Right lung (tissue), 5 donors: Measurements from ENCODE around the gene CHCHD6. TPM values are rescaled to one million over a fixed set of nuclear protein-coding genes. Genes with fewer than 3 reads are reported as not detected.

Source experiments
- DNase-seq, 2 donors: peaks; one replicate each; pipeline ENCODE4 v3.0.0-alpha.2; 2013
- polyA plus RNA-seq, 5 donors: library from polyadenylated mRNA; unstranded; fragments of 120-200 nt; gene quantifications; one replicate each; pipeline versions ENCODE4 v1.2.1 to v1.2.3, GENCODE V29; 2013; ENCODE audit warnings: inconsistent platforms in 1 of 5, low replicate concordance in 1 of 5; ENCODE audit not compliant: insufficient read length in 5 of 5, insufficient read depth in 1 of 5

The CHCHD6 gene
- polyA plus RNA-seq, 5 donors = 16.4 to 24.3 (median 20.4) TPM

DNA sequence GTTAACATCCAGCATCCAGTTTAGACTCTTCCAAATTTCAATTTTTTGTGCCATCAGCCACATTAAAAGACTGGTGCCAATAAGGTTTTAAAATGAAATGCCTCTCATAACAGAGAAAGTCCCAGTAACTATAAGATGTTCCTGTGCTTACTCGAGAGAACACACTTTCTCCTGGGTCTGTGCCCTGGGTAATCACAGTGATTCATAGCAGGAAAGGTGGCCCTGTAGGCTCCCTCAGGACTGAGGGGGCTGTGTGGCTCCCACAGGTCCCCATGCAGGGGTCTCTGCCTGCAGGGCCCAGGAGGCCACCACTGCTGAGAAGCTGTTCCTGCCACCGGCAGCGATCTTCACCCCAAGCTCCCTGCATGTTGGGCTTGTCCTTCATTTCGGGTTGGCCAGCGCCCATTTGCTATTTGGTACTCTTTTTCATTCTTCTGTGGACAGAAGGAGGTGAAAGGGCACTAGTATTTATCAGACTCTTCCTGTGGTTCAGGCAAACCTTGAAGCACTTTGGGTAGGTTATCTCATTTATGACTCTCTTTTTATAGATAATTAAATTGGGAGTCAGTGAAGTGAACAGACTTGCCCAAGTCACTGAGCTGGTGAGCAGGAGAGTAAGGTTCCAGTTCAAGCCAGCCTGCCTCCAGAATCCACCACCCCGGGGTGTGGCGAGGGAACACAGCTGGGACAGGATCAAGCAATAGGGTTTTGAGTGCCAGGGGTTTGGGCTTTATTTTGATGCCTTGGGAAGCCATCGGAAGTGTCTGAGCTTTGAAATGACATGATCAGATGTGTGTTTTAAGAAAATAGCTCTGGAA is 234.7 kb downstream of the CHCHD6 start:
- DNase-seq = no peak

- DNase-seq = no peak
Observed at GRCh38 chr3:126939338-126939718, 235.3 kb downstream of the CHCHD6 start.

DNA sequence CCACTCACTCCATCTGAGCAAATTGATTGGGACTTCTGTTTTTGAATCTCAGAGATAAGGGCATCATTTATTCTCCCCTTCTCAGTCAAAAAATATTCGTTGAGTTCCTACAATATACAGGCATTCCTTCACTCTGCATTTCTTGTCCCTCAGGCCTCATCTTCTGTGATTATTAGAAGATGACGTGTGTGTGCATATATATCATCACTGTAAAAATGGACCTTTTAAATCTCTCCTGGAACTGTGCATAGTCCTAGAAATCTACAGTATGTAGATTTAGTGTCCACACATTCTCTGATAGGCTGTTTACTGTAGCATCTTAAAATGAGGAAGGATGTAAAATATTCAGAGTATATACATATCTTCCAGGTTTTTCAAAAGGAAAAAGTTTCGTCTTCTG is 235.7 kb downstream of the CHCHD6 start:
- no peak for DNase-seq

DNA sequence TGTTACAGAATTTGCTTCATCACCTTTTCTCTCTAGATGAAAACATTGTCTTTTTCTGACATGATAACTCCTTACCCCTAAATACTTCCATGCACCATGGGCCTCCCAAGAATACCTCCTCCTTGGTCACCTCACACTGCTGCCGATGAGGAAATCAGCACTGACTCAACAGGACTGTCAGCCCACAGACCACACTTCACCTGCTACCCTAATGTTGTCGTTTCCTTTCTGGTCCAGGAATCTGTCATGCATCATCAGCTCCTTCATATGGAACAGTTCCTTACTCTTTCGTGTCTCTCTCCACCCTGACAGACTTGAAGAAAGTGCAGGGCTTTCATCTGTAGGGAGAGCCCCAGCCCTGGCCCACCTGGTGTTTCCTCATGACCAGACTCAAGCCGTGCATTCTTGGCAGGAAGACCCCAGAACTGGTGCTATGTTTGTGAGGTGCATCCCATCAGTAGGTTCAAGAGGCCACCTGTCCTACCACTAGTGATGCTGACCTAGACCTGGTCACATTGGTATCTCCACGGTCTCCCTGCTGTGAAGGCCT is 237.8 kb downstream of the CHCHD6 start:
- DNase-seq = no peak

DNA sequence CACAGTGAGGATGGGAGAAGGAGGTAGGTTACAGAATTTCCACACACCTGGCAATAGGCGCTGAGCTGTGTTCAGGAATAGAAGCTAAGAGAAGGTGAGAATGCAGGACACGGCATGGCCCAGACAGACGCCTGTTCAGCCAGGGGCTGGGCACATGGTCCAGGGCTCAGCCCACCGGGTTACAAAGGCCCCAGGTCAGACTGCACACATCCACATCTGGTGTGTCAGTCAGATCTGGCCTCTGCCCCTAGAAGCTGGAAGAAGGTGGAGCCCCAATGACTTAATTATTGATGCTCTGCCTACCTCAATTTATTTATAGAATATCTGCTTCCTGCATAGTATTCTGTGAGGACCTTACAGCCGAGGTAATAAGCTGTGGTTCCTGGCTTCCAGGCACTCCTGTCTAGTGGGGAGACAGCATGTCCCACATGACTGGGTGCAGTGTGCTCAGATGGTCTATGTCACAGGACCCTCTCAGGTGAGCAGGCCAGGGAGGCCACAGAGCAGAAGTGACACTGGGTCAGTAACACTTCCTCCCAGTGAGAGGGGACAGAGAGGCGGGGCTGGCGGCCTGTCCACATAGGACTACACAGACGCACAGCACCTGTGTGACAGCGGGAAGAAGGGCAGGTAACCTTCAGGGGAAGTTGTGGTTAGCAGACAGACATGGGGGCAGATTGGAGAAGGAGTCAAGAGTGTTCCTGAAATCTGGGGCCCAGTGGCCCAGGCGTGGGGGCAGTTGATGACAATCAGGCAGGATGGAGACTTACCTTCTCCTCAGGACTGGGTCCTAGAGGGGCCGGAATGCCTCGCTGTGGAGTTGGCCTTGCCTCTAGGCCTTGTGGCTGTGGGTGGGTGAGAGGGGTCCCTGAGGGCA is 240.3 kb downstream of the CHCHD6 start:
- DNase-seq = no peak

GRCh38 chr3:126945171-126945721 is 241.2 kb downstream of the CHCHD6 start:
- no peak for DNase-seq

DNA sequence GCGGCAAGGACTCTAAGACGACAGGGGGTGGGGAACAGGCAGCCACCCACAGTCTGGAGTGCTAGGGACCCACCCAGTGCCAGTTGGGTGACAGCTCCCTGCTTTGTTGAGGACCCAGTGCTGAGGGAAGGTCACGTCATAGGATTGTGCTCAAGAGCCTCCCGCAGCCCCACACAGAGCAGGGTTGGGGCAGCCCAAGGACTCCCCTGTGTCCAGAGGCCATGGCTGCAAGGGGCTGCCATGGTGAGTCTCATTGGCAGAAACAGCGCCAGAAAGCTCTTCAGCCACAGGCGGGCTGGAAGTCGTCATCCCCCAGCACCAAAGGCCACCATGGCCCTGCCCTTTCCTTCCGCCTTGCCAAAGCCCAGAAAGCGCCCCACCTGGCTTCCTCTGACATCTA is 241.9 kb downstream of the CHCHD6 start:
- no peak for DNase-seq

GRCh38 chr3:126946405-126946804 is 242.4 kb downstream of the CHCHD6 start:
- no peak for DNase-seq

DNA sequence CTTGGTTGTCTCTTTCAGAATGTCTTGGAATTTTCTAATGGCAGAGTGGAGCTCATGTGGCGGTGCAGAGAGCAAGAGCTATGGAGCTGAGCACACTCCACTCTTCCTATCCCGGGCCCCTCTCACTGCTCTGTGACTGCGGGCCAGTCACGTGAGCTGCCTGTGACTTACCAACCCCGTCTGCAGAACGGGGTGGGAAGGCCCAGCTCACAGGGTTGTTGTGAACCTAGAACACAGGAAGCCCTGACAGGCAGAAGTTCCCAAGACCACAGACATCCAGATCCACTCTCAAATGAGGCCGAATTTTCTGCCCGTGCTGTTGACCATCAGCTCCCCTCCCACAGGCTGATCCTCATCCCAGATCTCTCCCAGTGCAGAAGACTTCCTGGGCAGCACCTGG is 243.4 kb downstream of the CHCHD6 start:
- DNase-seq = no peak

DNA sequence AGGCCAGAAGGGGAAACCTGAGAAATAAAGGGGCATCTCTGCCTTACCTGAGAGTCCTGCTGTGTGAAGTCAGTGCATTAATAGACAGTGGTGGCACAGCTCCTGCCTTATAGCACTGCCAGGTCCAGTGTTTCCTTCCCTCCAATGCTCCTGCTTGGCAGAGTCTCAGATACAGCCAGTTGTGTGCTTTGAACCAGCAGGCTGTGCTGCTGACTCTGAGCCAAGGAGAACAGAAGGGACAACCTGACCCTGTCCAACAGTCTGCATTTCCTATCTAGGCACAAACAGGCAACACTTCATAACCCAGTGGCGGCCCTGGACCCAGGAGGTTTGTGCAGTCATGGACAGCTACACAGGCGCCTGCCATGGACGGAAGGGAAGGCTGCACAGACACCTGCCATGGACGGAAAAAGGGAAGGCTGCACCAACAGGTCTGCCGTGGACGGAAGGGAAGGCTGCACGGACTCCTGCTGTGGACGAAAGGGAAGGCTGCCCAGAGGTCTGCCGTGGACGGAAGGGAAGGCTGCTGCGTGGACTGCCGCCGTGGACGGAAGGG is 245.0 kb downstream of the CHCHD6 start:
- no peak for DNase-seq

GRCh38 chr3:126951561-126951960 is 247.5 kb downstream of the CHCHD6 start:
- no peak for DNase-seq

DNA sequence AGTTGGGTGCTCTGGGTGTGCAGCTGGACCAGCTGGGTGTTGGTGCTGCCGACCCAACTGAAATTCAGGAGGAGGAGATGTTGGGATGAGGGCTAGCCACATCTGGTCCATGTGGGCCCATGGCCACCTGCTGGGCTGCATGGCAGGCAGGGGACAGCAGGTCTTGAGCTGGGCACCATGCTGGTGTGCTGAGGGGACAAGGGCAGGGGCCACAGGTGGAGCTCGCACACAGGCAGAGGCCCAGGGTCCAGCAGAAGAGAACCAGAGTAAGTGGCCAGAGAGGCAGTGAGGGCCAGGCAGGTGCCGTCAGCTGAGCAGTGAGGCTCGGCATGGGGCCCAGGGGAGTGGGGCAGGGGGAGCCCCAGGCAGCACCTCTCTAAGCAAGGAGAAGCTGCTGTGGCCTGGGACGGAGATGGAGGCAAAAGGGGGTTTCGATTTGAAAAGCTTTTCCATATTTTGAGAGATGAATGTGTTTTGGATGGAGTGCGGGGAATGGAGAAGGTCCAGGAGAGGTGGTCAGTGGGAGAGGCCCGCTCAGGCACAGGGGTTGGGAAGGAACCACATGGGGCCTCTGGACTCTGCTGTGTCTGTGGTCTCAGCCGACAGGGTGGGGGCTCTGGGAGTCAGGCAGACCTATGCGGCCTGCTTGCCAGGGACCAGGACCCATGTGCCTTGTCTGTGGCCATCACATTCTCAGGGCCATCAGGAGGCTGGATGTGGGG is 248.4 kb downstream of the CHCHD6 start:
- no peak for DNase-seq

GRCh38 chr3:126952983-126953660 is 249.1 kb downstream of the CHCHD6 start:
- DNase-seq = no peak

GRCh38 chr3:126954141-126954842 is 250.3 kb downstream of the CHCHD6 start:
- DNase-seq = no peak

DNA sequence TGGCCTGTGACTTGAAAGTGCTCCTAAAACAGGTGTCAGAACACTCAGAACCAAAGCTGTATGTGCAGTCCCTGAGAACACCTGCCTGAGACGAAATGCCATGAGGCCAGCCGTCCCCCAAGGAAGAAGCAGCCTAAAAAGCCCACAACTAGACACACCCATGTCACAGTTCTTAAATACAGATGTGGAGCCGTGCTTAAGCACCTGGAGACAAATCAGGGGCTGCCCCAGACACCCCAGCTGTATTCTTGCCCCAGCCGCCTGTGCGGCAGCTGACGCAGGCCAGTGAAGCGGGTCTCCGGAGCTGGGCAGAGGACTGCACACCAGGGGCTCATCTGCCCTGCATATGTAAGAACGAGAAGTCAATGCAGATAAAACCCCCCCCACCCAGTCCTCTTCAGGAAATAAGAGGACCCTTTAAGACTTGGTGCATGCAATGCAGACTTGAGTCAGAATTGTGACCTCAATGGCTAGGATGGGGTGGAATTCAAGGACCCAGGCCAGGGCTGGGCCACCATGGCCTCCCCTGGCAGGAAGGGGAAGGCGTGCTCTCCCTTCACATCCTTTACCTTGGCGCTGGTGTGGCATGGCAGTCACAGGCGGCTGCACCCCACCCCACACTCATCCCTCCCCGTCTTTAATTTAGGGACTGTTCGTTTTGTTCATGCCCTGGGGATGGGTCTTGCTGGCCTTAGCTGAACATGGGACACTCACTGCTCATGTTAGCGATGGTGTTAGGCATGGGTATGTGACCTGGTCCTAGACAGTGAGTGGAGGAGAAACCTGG is 251.2 kb downstream of the CHCHD6 start:
- DNase-seq = no peak

- no peak for DNase-seq
Observed at GRCh38 chr3:126956361-126956760, 252.3 kb downstream of the CHCHD6 start.

- DNase-seq = no peak
Observed at GRCh38 chr3:126956866-126957650, 253.0 kb downstream of the CHCHD6 start.
